ENCODE measurements around the gene CD46. TPM values are rescaled to one million over a fixed set of nuclear protein-coding genes. Genes with fewer than 3 reads are reported as not detected.

CD46 gene
- total RNA-seq, 1 experiment from 2014 or later: 152 TPM

GRCh38 chr1:207810606-207811295, 58.9 kb downstream of the CD46 start:
- H2AFZ ChIP-seq (ENCODE audit: low read length): no peak overlapping the region
- peaks cover 68% of the 10 kb centered on the region for H4K20me1 ChIP-seq (ENCODE audit: insufficient read depth, low read depth, low read length)
- H3K4me2 ChIP-seq (ENCODE audit: low read depth, low read length, poor library complexity, severe bottlenecking): no peak overlapping the region
- peaks cover 70% of the 10 kb centered on the region for H3K79me2 ChIP-seq (ENCODE audit: low read length)
- H3K9ac ChIP-seq (ENCODE audit: low read length): no peak overlapping the region
- H3K9me3 ChIP-seq (ENCODE audit: low read length): no peaks in the 10 kb centered on the region
- no peaks in the 10 kb centered on the region for H3K27me3 ChIP-seq (ENCODE audit: low read length)
- H3K36me3 ChIP-seq (ENCODE audit: insufficient read depth, low read length): peaks cover 60% of the 10 kb centered on the region
- H3K4me3 ChIP-seq (ENCODE audit: low read length): no peak overlapping the region
- peak overlapping the region; percentile 93 for H3K27ac ChIP-seq (ENCODE audit: low read length)
- no peak for DNase-seq
- H3K4me1 ChIP-seq (ENCODE audit: low read length): peaks cover 95% of the 10 kb centered on the region
- H3K9me2 ChIP-seq (replicated peaks; ENCODE audit: insufficient read depth, low read length): no peaks in the 10 kb centered on the region

- no peak overlapping the region for H3K27ac ChIP-seq (ENCODE audit: low read length)
- peaks cover 75% of the 10 kb centered on the region for H3K79me2 ChIP-seq (ENCODE audit: low read length)
- no peak overlapping the region for H3K4me2 ChIP-seq (ENCODE audit: low read depth, low read length, poor library complexity, severe bottlenecking)
- no peak for DNase-seq
- H3K9ac ChIP-seq (ENCODE audit: low read length): no peak overlapping the region
- H2AFZ ChIP-seq (ENCODE audit: low read length): no peak overlapping the region
- H3K4me3 ChIP-seq (ENCODE audit: low read length): no peak overlapping the region
- H3K9me2 ChIP-seq (replicated peaks; ENCODE audit: insufficient read depth, low read length): no peaks in the 10 kb centered on the region
- H3K4me1 ChIP-seq (ENCODE audit: low read length): peaks cover 95% of the 10 kb centered on the region
- peaks cover 64% of the 10 kb centered on the region for H3K36me3 ChIP-seq (ENCODE audit: insufficient read depth, low read length)
- H3K9me3 ChIP-seq (ENCODE audit: low read length): no peaks in the 10 kb centered on the region
- H3K27me3 ChIP-seq (ENCODE audit: low read length): no peaks in the 10 kb centered on the region
- peaks cover 73% of the 10 kb centered on the region for H4K20me1 ChIP-seq (ENCODE audit: insufficient read depth, low read depth, low read length)
Observed at GRCh38 chr1:207811319-207811718, 59.5 kb downstream of the CD46 start.

- H3K9me3 ChIP-seq (ENCODE audit: low read length): no peaks in the 10 kb centered on the region
- no peak overlapping the region for H3K9ac ChIP-seq (ENCODE audit: low read length)
- no peaks in the 10 kb centered on the region for H3K9me2 ChIP-seq (replicated peaks; ENCODE audit: insufficient read depth, low read length)
- H3K27ac ChIP-seq (ENCODE audit: low read length): peak overlapping the region; percentile 29; the same call in 1 of the 2 replicates
- no peak for DNase-seq
- H3K4me2 ChIP-seq (ENCODE audit: low read depth, low read length, poor library complexity, severe bottlenecking): no peak overlapping the region
- H3K79me2 ChIP-seq (ENCODE audit: low read length): peaks cover 83% of the 10 kb centered on the region
- H3K4me3 ChIP-seq (ENCODE audit: low read length): no peak overlapping the region
- H3K4me1 ChIP-seq (ENCODE audit: low read length): peaks cover 94% of the 10 kb centered on the region
- no peak overlapping the region for H2AFZ ChIP-seq (ENCODE audit: low read length)
- H3K36me3 ChIP-seq (ENCODE audit: insufficient read depth, low read length): peaks cover 66% of the 10 kb centered on the region
- no peaks in the 10 kb centered on the region for H3K27me3 ChIP-seq (ENCODE audit: low read length)
- peaks cover 81% of the 10 kb centered on the region for H4K20me1 ChIP-seq (ENCODE audit: insufficient read depth, low read depth, low read length)
Observed at GRCh38 chr1:207811920-207812720, 60.3 kb downstream of the CD46 start.

- DNase-seq: no peak
- Histone ChIP-seq H2AFZ (ENCODE audit: low read length) (no peak overlapping the region), H3K4me1 (ENCODE audit: low read length) (peaks cover 94% of the 10 kb centered on the region), H3K9ac (ENCODE audit: low read length) (no peak overlapping the region), H3K36me3 (ENCODE audit: insufficient read depth, low read length) (peaks cover 66% of the 10 kb centered on the region), H3K27me3 (ENCODE audit: low read length) (no peaks in the 10 kb centered on the region), H3K9me3 (ENCODE audit: low read length) (no peaks in the 10 kb centered on the region), H3K79me2 (ENCODE audit: low read length) (peaks cover 92% of the 10 kb centered on the region), H3K27ac (ENCODE audit: low read length) (peak overlapping the region; percentile 29; the same call in 1 of the 2 replicates), H3K9me2 (replicated peaks; ENCODE audit: insufficient read depth, low read length) (no peaks in the 10 kb centered on the region), H3K4me2 (ENCODE audit: low read depth, low read length, poor library complexity, severe bottlenecking) (no peak overlapping the region), H3K4me3 (ENCODE audit: low read length) (no peak overlapping the region), H4K20me1 (ENCODE audit: insufficient read depth, low read depth, low read length) (peaks cover 90% of the 10 kb centered on the region)
Observed at GRCh38 chr1:207812778-207813511, 61.1 kb downstream of the CD46 start.

GRCh38 chr1:207813512-207813881, 61.6 kb downstream of the CD46 start:
- H3K36me3 ChIP-seq (ENCODE audit: insufficient read depth, low read length): peaks cover 62% of the 10 kb centered on the region
- H2AFZ ChIP-seq (ENCODE audit: low read length): no peak overlapping the region
- H3K9me3 ChIP-seq (ENCODE audit: low read length): no peaks in the 10 kb centered on the region
- no peak for DNase-seq
- H4K20me1 ChIP-seq (ENCODE audit: insufficient read depth, low read depth, low read length): peaks cover 87% of the 10 kb centered on the region
- H3K9ac ChIP-seq (ENCODE audit: low read length): no peak overlapping the region
- peaks cover 88% of the 10 kb centered on the region for H3K4me1 ChIP-seq (ENCODE audit: low read length)
- H3K9me2 ChIP-seq (replicated peaks; ENCODE audit: insufficient read depth, low read length): no peaks in the 10 kb centered on the region
- no peak overlapping the region for H3K27ac ChIP-seq (ENCODE audit: low read length)
- no peaks in the 10 kb centered on the region for H3K27me3 ChIP-seq (ENCODE audit: low read length)
- H3K79me2 ChIP-seq (ENCODE audit: low read length): peaks cover 91% of the 10 kb centered on the region
- H3K4me2 ChIP-seq (ENCODE audit: low read depth, low read length, poor library complexity, severe bottlenecking): no peak overlapping the region
- no peak overlapping the region for H3K4me3 ChIP-seq (ENCODE audit: low read length)

- Histone ChIP-seq H3K4me3 (ENCODE audit: low read length) (no peak overlapping the region), H4K20me1 (ENCODE audit: insufficient read depth, low read depth, low read length) (peaks cover 87% of the 10 kb centered on the region), H3K9ac (ENCODE audit: low read length) (no peak overlapping the region), H3K27ac (ENCODE audit: low read length) (0 out of 2 replicates have a peak overlapping the region, but pooled peaks have one; percentile 4), H3K4me1 (ENCODE audit: low read length) (peaks cover 88% of the 10 kb centered on the region), H3K36me3 (ENCODE audit: insufficient read depth, low read length) (peaks cover 62% of the 10 kb centered on the region), H3K9me2 (replicated peaks; ENCODE audit: insufficient read depth, low read length) (no peaks in the 10 kb centered on the region), H3K4me2 (ENCODE audit: low read depth, low read length, poor library complexity, severe bottlenecking) (no peak overlapping the region), H3K27me3 (ENCODE audit: low read length) (no peaks in the 10 kb centered on the region), H3K79me2 (ENCODE audit: low read length) (peaks cover 92% of the 10 kb centered on the region), H3K9me3 (ENCODE audit: low read length) (no peaks in the 10 kb centered on the region), H2AFZ (ENCODE audit: low read length) (no peak overlapping the region)
- DNase-seq: no peak
Observed at GRCh38 chr1:207813946-207814345, 62.1 kb downstream of the CD46 start.

GRCh38 chr1:207814469-207814868, 62.6 kb downstream of the CD46 start:
- Histone ChIP-seq H3K4me2 (ENCODE audit: low read depth, low read length, poor library complexity, severe bottlenecking) (no peak overlapping the region), H3K36me3 (ENCODE audit: insufficient read depth, low read length) (peaks cover 62% of the 10 kb centered on the region), H3K9me3 (ENCODE audit: low read length) (no peaks in the 10 kb centered on the region), H2AFZ (ENCODE audit: low read length) (no peak overlapping the region), H3K4me3 (ENCODE audit: low read length) (no peak overlapping the region), H3K9me2 (replicated peaks; ENCODE audit: insufficient read depth, low read length) (no peaks in the 10 kb centered on the region), H3K9ac (ENCODE audit: low read length) (0 out of 2 replicates have a peak overlapping the region, but pooled peaks have one; percentile 12), H3K79me2 (ENCODE audit: low read length) (peaks cover 92% of the 10 kb centered on the region), H4K20me1 (ENCODE audit: insufficient read depth, low read depth, low read length) (peaks cover 88% of the 10 kb centered on the region), H3K4me1 (ENCODE audit: low read length) (peaks cover 88% of the 10 kb centered on the region), H3K27ac (ENCODE audit: low read length) (0 out of 2 replicates have a peak overlapping the region, but pooled peaks have one; percentile 15), H3K27me3 (ENCODE audit: low read length) (no peaks in the 10 kb centered on the region)
- no peak for DNase-seq

- no peaks in the 10 kb centered on the region for H3K9me2 ChIP-seq (replicated peaks; ENCODE audit: insufficient read depth, low read length)
- H4K20me1 ChIP-seq (ENCODE audit: insufficient read depth, low read depth, low read length): peaks cover 88% of the 10 kb centered on the region
- H3K4me1 ChIP-seq (ENCODE audit: low read length): peaks cover 88% of the 10 kb centered on the region
- no peak overlapping the region for H3K4me2 ChIP-seq (ENCODE audit: low read depth, low read length, poor library complexity, severe bottlenecking)
- H3K27me3 ChIP-seq (ENCODE audit: low read length): no peaks in the 10 kb centered on the region
- no peak overlapping the region for H3K9ac ChIP-seq (ENCODE audit: low read length)
- DNase-seq: no peak
- peaks cover 65% of the 10 kb centered on the region for H3K36me3 ChIP-seq (ENCODE audit: insufficient read depth, low read length)
- H3K79me2 ChIP-seq (ENCODE audit: low read length): peaks cover 92% of the 10 kb centered on the region
- H3K4me3 ChIP-seq (ENCODE audit: low read length): no peak overlapping the region
- no peak overlapping the region for H3K27ac ChIP-seq (ENCODE audit: low read length)
- H2AFZ ChIP-seq (ENCODE audit: low read length): no peak overlapping the region
- no peaks in the 10 kb centered on the region for H3K9me3 ChIP-seq (ENCODE audit: low read length)
Observed at GRCh38 chr1:207815466-207815865, 63.6 kb downstream of the CD46 start.
